Measurements from ENCODE around the gene PITX1.

PITX1 gene

DNA sequence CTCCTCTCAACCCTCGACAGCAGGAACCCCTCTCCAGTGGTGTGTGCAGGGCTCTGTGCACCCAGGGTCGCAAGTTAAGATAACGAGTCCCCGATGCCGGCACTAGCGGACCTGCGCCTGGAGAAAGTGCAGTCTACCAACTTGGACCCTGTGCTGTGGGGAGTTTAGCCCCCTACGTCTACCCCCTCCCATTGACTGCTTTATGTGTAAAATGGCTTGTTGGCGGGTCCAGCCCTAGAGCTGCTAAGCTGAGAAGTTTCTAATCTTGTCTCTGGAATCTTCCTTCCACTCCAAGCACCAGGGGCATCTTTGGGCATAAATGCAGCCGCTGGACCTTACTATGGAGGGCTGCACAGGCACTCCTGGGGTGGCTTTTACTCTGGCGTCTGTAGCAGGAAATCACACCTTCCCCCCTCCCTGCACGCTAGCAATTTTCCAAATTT lies 7.1 kb upstream of the PITX1 start:
- DNase-seq, result no peak

DNA sequence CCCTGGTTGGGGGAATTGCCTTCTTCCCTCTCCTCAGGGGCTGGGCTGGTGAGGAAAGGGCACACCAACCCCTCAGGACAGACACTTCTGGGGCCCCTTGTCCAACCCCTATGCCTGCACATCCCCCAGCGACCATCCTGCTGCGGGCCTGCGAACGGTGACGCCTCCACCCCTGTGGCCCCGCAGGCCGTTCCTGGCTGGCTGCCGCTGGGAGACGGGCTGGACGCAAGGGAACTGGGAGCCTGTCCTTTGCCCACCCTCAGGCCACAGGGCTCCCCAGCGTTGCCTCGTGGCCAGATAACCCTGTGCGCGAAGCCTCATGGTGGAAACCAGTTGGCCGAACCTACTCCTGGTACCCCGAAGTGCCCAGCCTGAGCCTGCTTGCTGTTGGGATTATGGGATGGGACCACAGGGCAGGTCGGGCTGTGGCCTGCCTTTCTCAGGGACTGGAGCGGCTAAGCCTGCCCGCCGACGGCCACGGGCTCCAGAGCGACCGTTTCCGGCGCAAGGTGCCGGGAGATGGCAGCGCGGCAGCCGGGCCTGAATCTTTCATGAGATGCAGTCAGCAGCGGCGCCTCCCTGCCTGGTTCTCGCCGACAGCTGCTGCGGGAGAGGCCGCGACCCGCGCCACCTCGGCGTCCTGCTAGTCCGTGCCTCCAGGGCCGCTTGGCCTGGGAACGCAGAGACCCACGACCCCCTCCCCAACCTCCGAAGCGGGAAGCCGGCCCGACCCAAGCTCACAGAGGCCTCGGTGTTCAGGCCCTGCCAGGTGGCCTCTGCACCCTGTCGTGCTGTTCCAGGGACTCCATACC lies 6.5 kb upstream of the PITX1 start:
- no peak for DNase-seq

DNA sequence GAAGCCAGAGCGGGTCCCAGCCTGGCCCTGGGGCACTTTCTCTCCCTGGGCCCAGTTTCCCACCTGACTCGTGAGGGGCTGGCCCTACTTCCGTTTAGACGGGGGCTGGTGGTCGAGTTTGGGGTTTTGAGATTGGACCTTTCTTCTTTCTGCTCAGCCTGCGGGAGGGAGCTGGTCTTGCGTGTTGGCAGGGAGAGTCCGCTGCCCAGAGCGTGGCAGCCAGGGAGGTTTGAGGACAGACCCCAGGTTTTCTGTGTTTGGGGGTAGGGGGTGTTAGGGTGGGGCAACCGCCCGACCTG lies 6.0 kb upstream of the PITX1 start:
- no peak for DNase-seq

DNA sequence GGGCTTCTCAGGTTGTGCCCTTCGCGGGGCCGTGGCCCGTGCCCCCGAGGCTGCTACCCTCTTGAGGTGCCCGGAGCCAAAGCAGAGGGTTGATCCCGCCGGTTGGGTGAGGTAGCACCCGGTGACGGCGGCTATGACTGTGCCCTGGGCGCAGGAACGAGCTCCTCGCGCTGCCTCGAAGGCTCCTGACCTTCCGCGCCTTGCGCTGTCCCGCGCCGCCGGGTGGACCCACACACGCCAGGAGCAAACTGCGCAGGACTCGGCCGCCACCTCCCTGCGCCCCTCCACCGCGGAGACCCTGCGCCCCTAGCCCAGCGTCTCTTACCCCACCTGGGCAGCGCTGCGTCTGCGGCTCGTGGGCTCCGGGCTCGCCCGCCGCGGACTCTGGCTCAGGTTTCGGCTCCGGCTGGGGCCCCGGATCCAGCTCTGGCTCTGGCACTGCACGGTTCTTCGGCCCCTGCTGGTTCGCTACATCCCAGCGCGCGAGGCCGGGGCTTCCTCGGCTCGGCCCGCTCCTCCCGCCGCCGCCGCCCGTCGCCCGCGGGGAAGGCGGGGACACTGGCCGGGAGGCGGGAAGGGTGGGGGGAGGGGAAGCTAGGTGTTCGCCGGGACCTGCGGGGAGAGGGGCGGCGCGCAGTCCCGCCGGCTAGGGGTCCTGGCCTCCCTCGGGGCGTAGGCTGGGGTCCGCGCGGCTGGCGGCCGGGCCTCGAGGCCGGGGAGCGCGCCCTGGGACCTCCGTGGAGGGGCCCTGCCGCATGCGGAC lies 5.4 kb upstream of the PITX1 start:
- no peak for DNase-seq

DNA sequence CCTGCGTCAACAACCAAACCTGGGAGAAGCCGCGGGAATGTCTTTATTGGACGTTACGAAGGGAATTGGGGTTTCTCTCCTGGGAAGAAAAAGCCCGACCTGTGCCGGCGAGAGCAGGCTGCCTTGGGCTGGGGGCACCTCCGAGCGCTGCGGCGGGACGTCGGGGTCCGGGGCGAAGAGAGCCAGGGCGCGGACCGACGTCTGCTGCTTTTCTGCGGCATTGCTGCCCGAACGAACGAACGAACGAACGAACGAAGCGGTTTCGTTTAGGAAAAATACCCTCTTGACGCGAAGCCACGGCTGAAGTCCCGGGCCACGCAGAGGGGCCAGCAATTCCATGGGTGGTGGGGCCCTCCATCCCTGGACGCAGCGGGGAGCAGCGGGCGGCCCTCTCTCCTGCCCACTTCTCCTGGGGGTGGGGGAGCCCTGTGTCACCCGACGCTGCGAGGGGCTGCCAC lies 4.8 kb upstream of the PITX1 start:
- no peak for DNase-seq

DNA sequence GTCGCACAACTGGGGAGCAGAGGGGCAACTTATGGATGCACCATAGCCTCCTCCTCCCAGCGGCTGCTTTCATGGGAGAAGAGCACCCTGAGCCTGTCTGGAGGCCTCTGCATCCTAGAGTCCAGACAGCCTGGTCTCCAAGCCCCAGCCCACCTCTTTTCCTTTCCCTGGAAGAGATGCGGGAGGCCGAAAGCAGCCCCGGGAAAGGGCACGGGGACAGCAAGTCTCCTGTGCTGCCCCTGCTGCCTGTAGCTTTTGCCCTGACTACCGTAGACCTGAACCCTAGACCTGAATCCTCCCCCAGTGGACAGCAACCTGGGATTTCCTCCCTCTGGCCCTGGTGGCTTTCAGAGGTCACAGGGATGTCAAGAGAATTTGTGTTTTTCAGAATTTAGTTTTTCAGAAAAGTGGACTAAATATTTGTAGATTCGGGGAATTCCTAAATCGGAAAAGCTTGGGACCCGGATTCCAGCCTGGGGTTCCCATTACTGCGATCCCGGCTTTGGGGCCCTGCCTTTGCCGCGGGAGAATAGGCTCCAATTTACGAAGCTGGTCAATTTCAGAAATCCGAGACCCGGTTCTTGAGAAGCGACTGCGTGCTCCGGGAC lies 4.3 kb upstream of the PITX1 start:
- DNase-seq, result no peak

DNA sequence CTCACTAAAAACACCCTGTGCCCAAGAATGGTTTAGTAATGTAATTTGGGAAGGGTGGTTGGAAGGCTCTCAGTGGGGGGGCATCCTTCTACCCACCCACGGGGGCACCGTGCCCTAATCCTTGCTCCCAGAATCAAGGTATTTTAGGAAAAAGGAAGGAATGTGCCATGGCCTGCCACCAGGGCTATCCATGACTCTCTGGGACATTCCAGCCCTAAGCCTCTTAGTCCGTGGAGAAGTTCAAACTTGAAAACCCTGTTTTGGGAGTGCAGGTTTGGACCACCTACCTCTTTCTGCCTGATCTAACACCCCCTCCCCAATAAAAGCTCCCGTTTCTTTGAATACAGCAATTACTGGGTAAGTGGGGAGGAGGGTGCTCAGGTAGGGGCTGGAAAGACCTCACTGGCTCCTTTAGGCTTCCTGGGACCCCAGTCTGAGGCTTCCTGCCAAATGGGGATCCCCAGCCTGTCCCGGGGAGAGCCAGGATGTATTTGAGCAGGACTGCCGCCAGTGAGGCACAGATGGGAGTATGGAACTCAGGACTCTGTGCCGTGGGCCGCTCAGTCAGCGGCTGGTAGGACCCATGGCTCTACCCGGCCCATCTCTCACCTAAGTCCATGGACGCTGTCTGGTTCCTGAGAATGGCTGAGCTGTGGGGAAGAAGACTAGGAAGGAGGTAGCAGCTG lies 3.6 kb upstream of the PITX1 start:
- no peak for DNase-seq

DNA sequence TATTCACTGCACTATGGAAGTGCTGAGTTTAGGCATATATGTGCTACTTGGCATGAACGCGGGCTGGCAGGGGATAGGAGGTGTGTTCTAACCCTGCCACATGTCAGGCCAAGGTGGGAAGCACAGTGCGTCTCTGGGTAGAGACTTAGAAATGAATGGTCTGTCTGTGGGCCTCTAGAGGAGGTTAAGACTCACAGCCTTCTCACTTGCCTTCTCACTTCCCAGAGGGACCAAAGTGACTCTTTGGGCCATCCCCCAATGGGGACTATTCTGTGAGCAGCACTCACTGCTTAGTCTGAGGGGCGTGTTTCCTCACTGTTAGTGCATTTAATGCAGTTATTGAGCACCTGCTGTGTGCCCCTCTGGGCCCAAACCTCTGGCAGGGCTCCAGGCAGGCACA lies 2.4 kb upstream of the PITX1 start:
- no peak for DNase-seq

DNA sequence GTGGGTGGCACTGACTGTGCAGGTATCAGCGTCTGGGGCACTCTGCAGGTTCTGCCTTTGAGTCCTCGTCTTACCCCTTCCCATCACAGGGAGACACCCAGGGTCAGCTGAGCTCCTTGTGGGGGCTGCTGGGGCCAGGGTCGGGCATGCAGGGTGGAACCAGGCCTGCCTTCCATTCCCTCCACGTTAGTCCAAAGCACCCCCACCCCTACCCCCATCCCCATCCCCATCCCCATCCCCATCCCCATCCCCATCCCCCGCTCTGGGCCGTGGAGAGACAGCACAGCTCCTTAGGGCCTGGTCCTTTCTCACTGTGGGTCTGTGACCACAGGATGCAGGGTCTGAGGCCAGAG lies 1.6 kb upstream of the PITX1 start:
- no peak for DNase-seq

DNA sequence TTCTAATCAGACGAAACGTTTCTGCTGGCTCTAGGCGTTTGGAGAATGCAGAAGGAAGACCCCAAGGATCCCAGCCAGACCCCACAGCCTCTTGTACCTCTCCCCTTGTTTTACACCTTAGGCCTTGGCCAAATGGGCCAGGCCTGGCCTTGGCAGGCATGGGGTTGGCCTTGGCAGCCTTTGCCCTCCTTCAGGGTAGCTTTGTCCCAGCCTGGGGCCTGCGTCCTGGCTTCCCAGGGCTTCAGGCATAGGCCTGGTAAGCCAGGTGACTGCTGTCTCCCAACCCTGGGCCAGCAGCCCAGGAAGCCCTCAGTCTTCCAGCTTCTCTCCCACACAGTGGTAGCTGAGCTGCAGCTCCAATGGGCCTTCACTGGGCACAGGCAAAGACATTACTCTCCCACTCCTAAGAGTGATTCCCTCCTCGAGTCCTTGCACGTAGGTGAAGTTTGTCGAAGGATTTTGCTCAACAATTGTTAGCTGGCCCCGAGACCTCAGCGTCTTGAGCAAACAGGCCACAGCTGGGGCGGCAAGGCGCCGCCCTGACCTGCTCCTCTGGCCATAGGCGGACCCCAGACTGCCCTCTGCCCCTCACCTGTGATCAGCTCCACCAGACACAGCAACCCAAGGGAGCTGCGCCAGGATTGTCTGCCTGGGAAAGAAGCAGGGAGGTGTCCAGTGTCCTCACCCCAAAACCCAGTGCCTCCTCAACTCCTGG lies 1.1 kb upstream of the PITX1 start:
- no peak for DNase-seq

DNA sequence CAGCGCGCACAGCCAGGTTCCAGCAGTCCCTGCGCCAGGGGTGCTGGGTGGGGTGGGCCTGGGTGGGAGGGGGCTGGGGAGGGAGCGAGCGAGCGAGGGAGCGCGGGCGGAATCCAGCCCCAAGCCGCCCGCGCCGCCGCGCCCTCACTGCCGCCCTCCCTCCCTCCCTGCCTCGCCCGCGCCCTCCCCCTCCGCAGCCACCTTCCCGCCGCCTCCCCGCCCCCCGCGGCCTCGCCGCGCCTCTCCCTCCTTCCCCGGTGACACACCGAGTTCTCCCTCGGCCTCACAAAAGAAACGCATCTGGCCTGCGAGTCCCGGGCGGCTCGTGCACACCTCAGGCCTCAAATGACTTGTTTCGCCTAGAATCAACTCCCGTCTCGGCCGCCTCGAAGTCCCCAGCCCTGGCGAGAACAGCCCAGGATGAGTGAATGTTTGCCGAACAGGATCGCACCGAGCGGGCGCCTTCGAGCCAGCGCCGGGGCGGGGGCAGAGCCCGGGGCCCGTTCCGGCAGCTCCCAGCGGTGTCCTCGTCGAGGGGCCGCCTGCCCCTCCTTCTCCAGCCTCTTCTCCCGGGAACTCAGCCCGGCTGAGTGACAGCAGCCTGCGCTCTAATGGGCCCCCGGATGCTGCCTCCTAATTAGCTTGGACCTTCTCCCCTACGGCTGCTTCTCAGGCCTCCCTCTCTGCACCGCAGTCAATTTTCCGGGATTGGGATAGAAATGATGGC lies 371 bp upstream of the PITX1 start:
- DNase-seq, result no peak

DNA sequence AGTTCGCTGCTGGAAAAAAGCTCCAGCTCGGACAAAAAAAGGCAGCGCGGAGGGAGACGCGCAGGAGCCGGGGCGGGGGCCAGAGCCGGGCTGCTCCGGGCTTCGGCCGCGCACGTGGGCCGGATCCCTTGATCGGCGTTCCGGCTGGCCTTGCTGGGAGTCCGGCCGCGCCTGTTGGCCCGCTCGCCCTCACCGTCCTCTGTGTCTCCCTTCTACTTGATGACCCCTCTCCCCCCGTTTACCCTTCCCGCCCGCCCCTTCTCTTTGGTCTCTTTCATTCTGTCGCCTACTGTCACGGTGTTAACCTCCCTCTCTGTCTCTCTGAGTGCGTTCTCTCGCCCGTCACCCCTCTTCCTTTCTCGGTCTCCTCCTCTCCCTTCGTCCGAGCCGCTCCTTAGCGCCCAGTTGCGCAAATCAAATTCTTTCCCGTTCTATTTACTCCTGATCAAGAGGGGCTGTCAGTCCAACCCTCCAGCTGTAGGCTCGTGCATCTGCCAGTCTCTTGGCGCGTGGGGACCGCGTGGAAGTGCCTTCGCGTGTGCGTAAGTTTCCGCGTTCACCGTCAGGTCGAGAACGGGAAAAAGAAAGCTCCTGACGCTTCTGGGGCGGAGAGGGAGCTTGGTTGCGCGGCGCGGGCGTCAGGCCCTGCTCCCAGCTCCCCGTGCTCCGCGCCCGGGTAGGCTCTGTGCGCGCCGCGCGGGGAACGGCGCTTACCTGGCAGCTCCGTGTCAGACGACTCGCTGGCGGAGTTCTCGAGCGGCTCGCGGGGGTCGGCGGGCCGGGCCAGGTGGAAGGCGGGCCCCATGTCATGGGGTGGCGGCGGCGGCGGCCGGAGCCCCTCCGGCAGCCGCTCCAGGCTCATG lies 798 bp downstream of the PITX1 start:
- DNase-seq, result peak; percentile 11

DNA sequence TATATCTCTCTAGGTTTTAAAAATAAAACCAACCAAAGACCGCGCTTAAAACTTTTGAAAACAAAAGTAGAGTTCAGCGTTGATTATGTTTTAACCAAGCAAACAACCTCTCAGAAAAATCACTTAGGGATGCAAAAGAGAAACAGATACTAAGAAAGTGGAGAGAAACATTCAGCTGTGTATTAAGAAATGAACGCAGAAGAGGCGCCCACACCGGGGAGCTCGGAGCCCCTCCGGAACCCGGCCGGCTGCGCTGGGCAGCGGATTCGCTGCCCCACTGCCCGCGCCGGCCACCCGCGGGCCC lies 1.4 kb downstream of the PITX1 start:
- no peak for DNase-seq

DNA sequence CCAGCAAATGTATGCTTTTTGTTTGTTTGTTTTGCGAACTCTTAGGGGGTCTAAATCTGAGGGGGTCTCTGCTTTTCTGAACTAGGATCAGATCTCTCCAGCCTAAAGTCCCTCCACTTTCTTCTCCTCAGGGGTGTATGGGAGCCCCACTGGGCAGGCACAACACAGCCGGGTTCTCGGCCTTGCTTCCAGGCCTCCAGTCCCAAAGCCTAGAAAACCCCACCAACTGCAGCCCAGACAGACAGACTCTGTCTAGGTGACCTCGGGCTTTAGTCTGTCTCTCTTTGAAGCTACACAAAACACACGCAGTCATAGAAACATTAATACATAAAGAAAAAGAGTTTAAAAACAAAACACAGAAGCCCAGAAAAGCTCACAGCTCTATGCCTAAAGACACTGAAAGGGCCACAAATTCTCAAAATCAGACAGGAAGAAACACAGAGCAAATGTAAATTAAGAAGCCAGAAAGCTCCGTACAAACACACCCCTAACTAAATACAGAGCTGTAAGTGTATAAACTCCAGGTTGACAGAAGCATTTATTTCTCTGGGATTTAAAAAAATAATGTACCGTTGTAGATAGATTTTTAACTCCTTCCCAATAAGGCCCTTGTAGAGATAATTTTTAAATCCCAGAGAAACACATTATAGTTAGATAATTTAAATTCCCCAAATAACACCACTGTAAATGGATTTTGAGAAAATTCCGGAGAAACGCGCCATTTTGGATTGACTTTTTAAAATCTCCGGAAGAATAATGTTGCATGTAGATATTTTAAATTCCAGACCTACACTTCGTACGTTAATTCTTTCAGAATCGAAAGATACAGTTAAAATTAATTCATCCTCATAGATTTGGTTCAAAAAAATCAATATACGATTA lies 2.0 kb downstream of the PITX1 start:
- no peak for DNase-seq

DNA sequence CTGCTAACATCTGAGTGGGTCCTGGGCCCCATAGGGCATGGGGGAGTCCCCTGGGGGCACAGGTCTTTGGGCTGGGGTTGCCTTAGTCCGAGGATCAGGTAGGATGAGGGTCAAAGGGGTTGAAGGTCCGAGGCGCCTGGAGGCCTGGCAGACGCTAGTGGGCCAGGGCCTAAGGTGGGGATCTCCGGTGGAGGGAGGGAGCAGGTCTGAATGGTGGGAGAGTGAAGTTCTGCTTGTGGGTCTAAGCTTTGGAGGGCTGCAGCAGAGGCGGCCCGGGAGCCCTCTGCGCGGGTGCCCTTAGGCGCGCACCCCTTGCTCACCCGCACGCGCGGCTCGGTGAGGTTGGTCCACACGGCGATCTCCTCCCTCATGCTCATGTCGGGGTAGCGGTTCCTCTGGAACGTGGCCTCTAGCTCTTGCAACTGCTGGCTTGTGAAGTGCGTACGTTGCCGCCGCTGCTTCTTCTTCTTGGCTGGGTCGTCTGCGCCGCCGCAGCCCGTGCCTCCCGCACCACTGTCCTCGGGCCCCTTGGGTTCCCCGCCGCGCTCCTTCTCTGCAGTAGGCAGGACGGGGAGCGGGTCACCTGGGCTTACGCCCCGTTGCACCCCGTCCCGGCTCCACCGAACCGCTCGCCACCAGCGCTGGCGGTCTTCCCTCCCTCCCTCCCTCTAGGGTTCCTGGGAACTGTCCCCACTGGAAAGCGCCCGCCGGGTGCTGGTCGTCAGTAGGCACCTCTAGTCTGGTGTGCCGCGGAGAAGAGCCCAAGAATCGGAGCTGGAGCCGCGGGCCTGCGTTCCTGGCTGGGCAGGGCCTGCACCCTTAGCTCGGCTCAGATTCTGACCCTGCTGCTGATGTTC lies 2.8 kb downstream of the PITX1 start:
- DNase-seq, result no peak

DNA sequence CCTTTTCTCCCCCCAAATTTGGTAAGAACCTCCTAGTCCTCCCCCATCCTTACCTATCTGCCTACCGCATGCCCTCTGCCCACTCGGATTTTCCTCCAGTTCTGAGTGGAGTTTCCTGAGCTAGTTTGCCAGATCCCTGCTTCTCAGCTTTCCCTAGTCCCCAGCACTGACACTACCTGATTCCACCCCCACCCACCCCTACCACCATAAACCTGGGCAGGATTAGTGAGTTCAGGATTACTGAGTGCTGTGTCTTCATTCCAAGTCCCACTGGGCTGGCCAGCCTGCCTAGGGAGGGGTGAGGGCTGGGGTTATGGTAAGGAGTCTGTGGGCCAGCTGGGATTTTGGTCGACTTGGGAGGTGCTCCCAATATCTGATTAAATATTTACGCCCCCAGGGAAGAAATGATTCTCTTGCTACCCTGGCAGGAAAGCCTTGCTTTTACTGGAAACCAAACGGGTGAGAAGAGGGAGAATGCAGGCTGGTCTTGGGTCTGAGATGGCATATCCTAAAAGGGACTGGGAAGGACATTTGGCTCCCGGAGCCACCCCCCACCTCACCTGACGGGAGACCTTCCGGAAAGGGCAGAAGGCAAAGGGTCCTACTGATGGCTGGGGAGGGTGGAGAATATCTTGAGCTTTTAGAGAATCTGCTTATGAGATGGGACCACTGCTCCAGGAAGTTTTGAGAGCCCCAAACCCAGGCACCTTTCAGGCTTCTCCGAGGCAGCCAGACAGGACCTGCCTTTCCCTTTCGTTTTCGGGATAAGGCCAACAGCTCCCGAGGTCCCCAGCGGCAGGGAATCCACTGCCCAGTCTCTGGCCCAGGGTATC lies 3.7 kb downstream of the PITX1 start:
- DNase-seq, result no peak

DNA sequence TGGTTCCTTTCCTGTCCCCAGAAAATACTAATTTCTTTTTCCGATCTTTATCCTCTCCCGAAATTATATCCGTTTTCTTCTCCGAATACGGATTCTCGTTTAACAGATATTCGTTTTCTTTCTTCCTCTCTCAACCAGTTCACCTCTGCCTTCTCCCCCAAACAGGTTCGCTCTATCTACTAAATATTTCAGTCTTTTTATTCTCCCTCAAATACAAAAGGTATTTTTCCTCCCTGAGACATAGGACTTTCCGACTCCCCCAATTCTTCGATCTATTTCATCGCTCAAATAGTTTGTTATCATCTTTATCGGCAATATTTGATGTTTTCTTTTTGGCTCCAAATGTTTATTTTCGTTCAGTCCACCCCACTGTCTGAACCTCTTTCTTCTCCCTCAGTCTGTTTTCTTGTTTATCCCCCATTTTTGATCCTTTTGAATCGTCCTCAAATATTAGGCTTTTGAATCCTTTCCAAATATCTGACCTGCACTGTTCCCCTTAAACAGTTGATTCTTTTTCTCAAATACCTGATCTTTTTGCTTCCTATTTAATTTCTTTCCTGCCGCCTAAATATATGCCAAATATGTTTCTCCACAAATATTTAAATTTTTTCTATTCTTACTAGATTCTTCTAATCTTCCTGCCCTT lies 4.4 kb downstream of the PITX1 start:
- DNase-seq, result no peak
